ENCODE data around the gene PLEKHG4.

The PLEKHG4 gene

GRCh38 chr16:67326115-67326471 lies 46.8 kb downstream of the PLEKHG4 start:
- TF ChIP-seq CTCF (IDR thresholded peaks at IDR 0.05; ENCODE audit: insufficient read depth, low read depth, low read length, missing control alignments) = no peak
- H3K4me3 ChIP-seq (ENCODE audit: low read length) = peak overlapping the region; percentile 30
- DNase-seq (ENCODE audit: low read depth) = no peak

- H3K4me3 ChIP-seq (ENCODE audit: low read length) = peak within 1 kb of the TSS; percentile 30
- peak; percentile 31 for TF ChIP-seq CTCF (IDR thresholded peaks at IDR 0.05; ENCODE audit: insufficient read depth, low read depth, low read length, missing control alignments)
- DNase-seq (ENCODE audit: low read depth) = peak; percentile 30
Observed at GRCh38 chr16:67326472-67327309, 47.4 kb downstream of the PLEKHG4 start, which contains the start of the genes KCTD19 and LRRC36. Gene KCTD19, minus strand, starts transcription at chr16:67326741. Its CDS starts 34 bp downstream, at chr16:67326707. Gene LRRC36, plus strand, starts transcription at chr16:67326815. Its CDS starts 48 bp downstream, at chr16:67326863.

GRCh38 chr16:67327743-67328142 lies 48.4 kb downstream of the PLEKHG4 start:
- DNase-seq (ENCODE audit: low read depth) = no peak
- H3K4me3 ChIP-seq (ENCODE audit: low read length) = no peak overlapping the region
- TF ChIP-seq CTCF (IDR thresholded peaks at IDR 0.05; ENCODE audit: insufficient read depth, low read depth, low read length, missing control alignments) = no peak

DNA sequence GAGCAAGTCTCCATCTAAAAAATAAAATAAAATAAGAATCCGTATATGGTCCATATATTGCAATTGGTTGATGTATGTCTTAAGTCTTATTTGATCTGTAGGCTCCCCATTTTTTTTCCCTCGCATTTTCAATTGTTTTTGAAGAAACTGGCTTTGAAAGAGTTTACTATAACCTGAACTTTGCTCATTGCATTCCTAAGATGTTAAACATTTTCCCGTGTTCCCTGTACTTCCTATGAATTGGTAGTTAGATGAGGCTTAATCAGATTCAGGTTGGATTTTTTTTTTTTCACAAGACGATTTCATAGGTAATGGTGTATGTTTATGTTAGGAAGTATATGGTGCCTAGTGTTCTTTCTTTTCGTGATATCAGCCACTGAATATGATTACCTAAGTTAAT lies 50.6 kb downstream of the PLEKHG4 start:
- TF ChIP-seq CTCF (IDR thresholded peaks at IDR 0.05; ENCODE audit: insufficient read depth, low read depth, low read length, missing control alignments) = no peak
- no peak overlapping the region for H3K4me3 ChIP-seq (ENCODE audit: low read length)
- DNase-seq (ENCODE audit: low read depth) = peak; percentile 45

DNA sequence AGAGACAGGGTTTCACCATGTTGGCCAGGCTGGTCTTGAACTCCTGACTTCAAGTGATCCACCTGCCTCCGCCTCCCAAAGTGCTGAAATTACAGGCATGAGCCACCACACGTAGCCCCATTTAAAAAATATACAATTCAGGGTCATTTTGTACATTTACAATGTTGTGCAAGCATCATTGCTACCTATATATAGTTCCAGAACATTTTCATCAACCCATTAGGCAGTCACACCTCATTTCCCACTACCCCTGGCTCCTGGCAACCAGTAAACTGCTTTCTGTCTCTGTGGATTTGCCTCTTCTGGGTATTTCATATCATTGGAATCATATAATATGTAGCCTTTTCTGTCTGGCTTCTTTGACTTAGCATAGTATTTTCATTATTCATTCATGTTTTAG lies 54.0 kb downstream of the PLEKHG4 start:
- DNase-seq (ENCODE audit: low read depth) = no peak
- TF ChIP-seq CTCF (IDR thresholded peaks at IDR 0.05; ENCODE audit: insufficient read depth, low read depth, low read length, missing control alignments) = no peak
- no peak overlapping the region for H3K4me3 ChIP-seq (ENCODE audit: low read length)

DNA sequence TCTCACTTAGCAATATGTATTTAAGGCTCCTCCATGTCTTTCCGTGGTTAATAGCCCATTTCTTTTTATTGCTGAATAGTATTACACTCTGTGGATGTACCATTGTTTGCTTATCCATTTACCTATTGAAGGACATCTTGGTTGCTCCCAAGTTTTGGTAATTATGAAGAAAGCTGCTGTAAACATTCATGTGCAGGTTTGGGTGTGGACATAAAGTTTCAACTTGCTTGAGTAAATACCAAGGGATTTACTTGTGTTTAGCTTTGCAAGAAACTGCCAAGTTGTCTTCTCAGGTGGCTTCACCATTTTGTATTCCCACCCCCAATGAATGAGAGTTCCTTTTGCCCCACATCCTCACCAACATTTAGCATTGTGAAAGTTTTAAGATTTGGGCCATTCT lies 56.8 kb downstream of the PLEKHG4 start:
- no peak for TF ChIP-seq CTCF (IDR thresholded peaks at IDR 0.05; ENCODE audit: insufficient read depth, low read depth, low read length, missing control alignments)
- H3K4me3 ChIP-seq (ENCODE audit: low read length) = no peak overlapping the region
- DNase-seq (ENCODE audit: low read depth) = peak; percentile 7

- TF ChIP-seq CTCF (IDR thresholded peaks at IDR 0.05; ENCODE audit: insufficient read depth, low read depth, low read length, missing control alignments) = no peak
- peak; percentile 53 for DNase-seq (ENCODE audit: low read depth)
- H3K4me3 ChIP-seq (ENCODE audit: low read length) = no peak overlapping the region
Observed at GRCh38 chr16:67336648-67337047, 57.3 kb downstream of the PLEKHG4 start.
